HG02973 (cell line): Measurements from ENCODE around the gene MAN1C1.
"Not testable (repeated sequence)": the region's sequence is repeated elsewhere in the genome, so short reads cannot be mapped to it uniquely, and the experiment has no call there.

Experiments used
- ATAC-seq: cut with Tn5 transposase; IDR thresholded peaks from one replicate; pipeline ENCODE4 v1.9.1; 2021; ENCODE audit warnings: moderate library complexity; ENCODE audit not compliant: unreplicated experiment

Gene MAN1C1

GRCh38 chr1:25732821-25733220 is 116.2 kb downstream of the MAN1C1 start:
- ATAC-seq, result no peak

GRCh38 chr1:25733271-25733670 is 116.7 kb downstream of the MAN1C1 start:
- no peak for ATAC-seq

GRCh38 chr1:25734991-25735390 is 118.4 kb downstream of the MAN1C1 start:
- not testable (repeated sequence) for ATAC-seq

GRCh38 chr1:25735956-25736529 is 119.5 kb downstream of the MAN1C1 start:
- ATAC-seq, result no peak

- ATAC-seq, result no peak
Observed at GRCh38 chr1:25737130-25737529, 120.5 kb downstream of the MAN1C1 start.

- ATAC-seq, result no peak
Observed at GRCh38 chr1:25738499-25738898, 121.9 kb downstream of the MAN1C1 start.

GRCh38 chr1:25739341-25739740 is 122.8 kb downstream of the MAN1C1 start:
- ATAC-seq, result no peak

- no peak for ATAC-seq
Observed at GRCh38 chr1:25740071-25740470, 123.5 kb downstream of the MAN1C1 start.

GRCh38 chr1:25742316-25742715 is 125.7 kb downstream of the MAN1C1 start:
- no peak for ATAC-seq

GRCh38 chr1:25743164-25744139 is 126.9 kb downstream of the MAN1C1 start:
- ATAC-seq, result no peak

GRCh38 chr1:25744140-25744581 is 127.6 kb downstream of the MAN1C1 start:
- ATAC-seq, result no peak

GRCh38 chr1:25744636-25745425 is 128.2 kb downstream of the MAN1C1 start:
- ATAC-seq, result no peak

- ATAC-seq, result no peak
Observed at GRCh38 chr1:25746299-25747045, 129.9 kb downstream of the MAN1C1 start.

GRCh38 chr1:25747046-25747719 is 130.6 kb downstream of the MAN1C1 start:
- ATAC-seq, result no peak

- no peak for ATAC-seq
Observed at GRCh38 chr1:25748531-25749205, 132.1 kb downstream of the MAN1C1 start.

- ATAC-seq, result no peak
Observed at GRCh38 chr1:25750923-25751605, 134.5 kb downstream of the MAN1C1 start.

GRCh38 chr1:25754470-25755181 is 138.0 kb downstream of the MAN1C1 start:
- no peak for ATAC-seq

- ATAC-seq, result no peak
Observed at GRCh38 chr1:25755475-25756125, 139.0 kb downstream of the MAN1C1 start.
